Measurements from ENCODE around the gene APOH. TPM values are rescaled to one million over a fixed set of nuclear protein-coding genes. Genes with fewer than 3 reads are reported as not detected.

Gene APOH
- total and polyA plus RNA-seq, 2 of the 8 experiments (the other 6 are each of a cell fraction or from before 2014, with no cell fraction given), result not detected

GRCh38 chr17:66235377-66235994 is 6.3 kb upstream of the APOH start:
- no peak overlapping the region for H3K18ac ChIP-seq (ENCODE audit: extremely low read depth, low read length)
- WGBS, 2 experiments (ENCODE audit: extremely low coverage in 1 of 2, insufficient coverage in 1 of 2, insufficient read length in 1 of 2, insufficient replicate concordance in 2 of 2, low coverage in 1 of 2, low lambda C conversion rate in 2 of 2, missing lambda C conversion rate in 1 of 2), result 89% methylated on average over 3 of the region's 3 CpGs; no CpG with 5 or more reads in 1 of the 2 experiments
- no peaks in the 10 kb centered on the region for H3K4me1 ChIP-seq (replicated peaks in 1 of 4; ENCODE audit: control insufficient read depth in 3 of 4, insufficient read depth in 4 of 4, low read length in 3 of 4)
- H3K36me3 ChIP-seq (ENCODE audit: control insufficient read depth in 2 of 4, insufficient read depth in 4 of 4, low read length in 3 of 4), result no peaks in the 10 kb centered on the region
- H2BK5ac ChIP-seq (ENCODE audit: low read depth, low read length), result no peak overlapping the region
- no peak overlapping the region for H2BK20ac ChIP-seq (ENCODE audit: low read length)
- H3K4me2 ChIP-seq (ENCODE audit: insufficient read depth in 1 of 2, low read depth in 2 of 2, low read length in 2 of 2), result no peak overlapping the region
- no peaks in the 10 kb centered on the region for H4K20me1 ChIP-seq (replicated peaks in 1 of 2; ENCODE audit: control insufficient read depth in 1 of 2, insufficient read depth in 2 of 2, low read length in 2 of 2)
- H2BK120ac ChIP-seq (replicated peaks; ENCODE audit: low read depth, low read length), result no peak overlapping the region
- FAIRE-seq (no peak), DNase-seq (ENCODE audit: low read depth in 1 of 2, low spot score in 2 of 2) (no peak)
- H3K56ac ChIP-seq (replicated peaks; ENCODE audit: insufficient read length, low read depth, low read length), result no peak overlapping the region
- H3K27ac ChIP-seq (ENCODE audit: low read depth, low read length), result no peak overlapping the region
- ChIA-PET POLR2A (ENCODE audit: partially characterized antibody) (no interaction called here), CTCF (ENCODE audit: partially characterized antibody) (no interaction called here)
- H3K23ac ChIP-seq (ENCODE audit: insufficient read length), result no peak overlapping the region
- TF ChIP-seq EZH2 (IDR thresholded peaks at IDR 0.05; ENCODE audit: low read depth, low read length, severe bottlenecking), result no peak
- TF ChIP-seq CTCF (IDR thresholded peaks at IDR 0.05; ENCODE audit: control extremely low read depth in 1 of 3, insufficient read depth in 1 of 3, low read depth in 1 of 3, low read length in 3 of 3), result no peak
- TF ChIP-seq BRCA1 (IDR thresholded peaks at IDR 0.05; ENCODE audit: low read depth, low read length), result no peak
- TF ChIP-seq BCL11A (IDR thresholded peaks at IDR 0.05; ENCODE audit: low read depth in 2 of 2, low read length in 2 of 2), result no peak
- no peak overlapping the region for H4K91ac ChIP-seq (replicated peaks; ENCODE audit: insufficient read length, low read length)
- H2AFZ ChIP-seq (ENCODE audit: low read length), result no peak overlapping the region
- H3K79me1 ChIP-seq (ENCODE audit: low read depth, low read length), result no peaks in the 10 kb centered on the region
- H3K79me2 ChIP-seq (ENCODE audit: control insufficient read depth in 1 of 2, insufficient read depth in 2 of 2, low read length in 2 of 2), result no peaks in the 10 kb centered on the region
- H3K4ac ChIP-seq (replicated peaks; ENCODE audit: insufficient read length, low read depth, low read length), result no peak overlapping the region
- no peak overlapping the region for H3K4me3 ChIP-seq (ENCODE audit: extremely low read depth in 1 of 4, insufficient read depth in 2 of 4, low read depth in 3 of 4, low read length in 4 of 4)
- no peaks in the 10 kb centered on the region for H3K9me3 ChIP-seq (ENCODE audit: insufficient read depth in 2 of 2, low read depth in 1 of 2, low read length in 1 of 2)
- no peak overlapping the region for H4K8ac ChIP-seq (ENCODE audit: extremely low read depth, insufficient read depth, low read length)
- no peak overlapping the region for H3K14ac ChIP-seq (ENCODE audit: insufficient read length)
- H2AK5ac ChIP-seq (ENCODE audit: low read depth, low read length), result no peak overlapping the region
- H3K23me2 ChIP-seq (ENCODE audit: low read depth, low read length), result peaks cover 3% of the 10 kb centered on the region; the same call in 1 of the 2 replicates
- H4K5ac ChIP-seq (ENCODE audit: insufficient read length, low read depth, low read length), result no peak overlapping the region
- H3K27me3 ChIP-seq (replicated peaks in 1 of 4; ENCODE audit: control insufficient read depth in 3 of 4, extremely low read depth in 1 of 4, insufficient read depth in 3 of 4, low read length in 3 of 4), result no peaks in the 10 kb centered on the region
- no peak overlapping the region for H2BK15ac ChIP-seq (ENCODE audit: low read length)
- no peak overlapping the region for H2BK12ac ChIP-seq (ENCODE audit: low read depth, low read length)
- no peak overlapping the region for H3K9ac ChIP-seq (replicated peaks in 1 of 4; ENCODE audit: extremely low read depth in 1 of 4, low read depth in 3 of 4, low read length in 3 of 4)

All from H1 (cell line).